Brain microvascular endothelial cell (primary cell): ENCODE data around the gene INO80.
"Not testable (repeated sequence)": the region's sequence is repeated elsewhere in the genome, so short reads cannot be mapped to it uniquely, and the experiment has no call there.

Experiments
- DNase-seq: peaks from one replicate; pipeline ENCODE4 v3.0.0-alpha.2; 2020
- H3K27ac ChIP-seq: fragments of 250-450 bp; sonication (Bioruptor Pico); 2 replicates; pipeline ENCODE4 v1.5.1; 2020; ENCODE audit warnings: mild to moderate bottlenecking, moderate library complexity
- H3K27me3 ChIP-seq: fragments of 250-450 bp; sonication (Bioruptor Pico); replicated peaks from 2 replicates; pipeline ENCODE4 v1.5.1; 2020; ENCODE audit warnings: mild to moderate bottlenecking
- H3K36me3 ChIP-seq: fragments of 250-450 bp; sonication (Bioruptor Pico); replicated peaks from 2 replicates; pipeline ENCODE4 v1.5.1; 2020; ENCODE audit warnings: mild to moderate bottlenecking
- H3K4me3 ChIP-seq: 2 replicates; pipeline ENCODE4 v1.5.1; 2011; ENCODE audit warnings: low read depth, mild to moderate bottlenecking, control low read depth, low read length, moderate library complexity
- in situ Hi-C: cut with HindIII; loops from 2 replicates; pipeline ENCODE4 v1.10.0; 2017; ENCODE audit warnings: low sequenced_read_pairs, low pct_ligation_motif_present
- TF ChIP-seq, protein P1 (sequence below): IDR thresholded peaks from 2 replicates; pipeline ENCODE4 v1.5.1; 2011; ENCODE audit warnings: low read depth, mild to moderate bottlenecking, moderate library complexity, low read length, control low read depth, inconsistent platforms; ENCODE audit errors: missing control alignments

Gene INO80

DNA sequence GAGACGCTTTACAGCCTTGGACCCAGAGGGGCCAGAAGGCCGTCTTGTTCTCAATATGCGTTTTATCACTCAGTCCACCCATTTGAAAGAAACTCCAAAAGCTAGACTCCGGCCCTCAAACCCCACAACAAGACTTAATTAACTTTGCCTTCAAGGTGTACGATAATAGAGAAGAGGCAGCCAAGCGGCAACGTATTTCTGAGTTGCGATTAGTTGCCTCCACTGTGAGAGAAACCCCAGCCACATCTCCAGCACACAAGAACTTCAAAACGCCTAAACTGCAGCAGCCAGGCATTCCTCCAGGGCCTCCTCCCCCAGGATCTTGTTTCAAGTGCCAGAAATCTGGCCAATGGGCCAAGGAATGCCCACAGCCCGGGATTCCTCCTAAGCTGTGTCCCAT, 17.4 kb upstream of the INO80 start:
- in situ Hi-C loops = no loop called here
- no peak overlapping the region for H3K27ac ChIP-seq
- no peaks in the 10 kb centered on the region for H3K36me3 ChIP-seq
- H3K4me3 ChIP-seq = no peak overlapping the region
- TF ChIP-seq, protein P1, sequence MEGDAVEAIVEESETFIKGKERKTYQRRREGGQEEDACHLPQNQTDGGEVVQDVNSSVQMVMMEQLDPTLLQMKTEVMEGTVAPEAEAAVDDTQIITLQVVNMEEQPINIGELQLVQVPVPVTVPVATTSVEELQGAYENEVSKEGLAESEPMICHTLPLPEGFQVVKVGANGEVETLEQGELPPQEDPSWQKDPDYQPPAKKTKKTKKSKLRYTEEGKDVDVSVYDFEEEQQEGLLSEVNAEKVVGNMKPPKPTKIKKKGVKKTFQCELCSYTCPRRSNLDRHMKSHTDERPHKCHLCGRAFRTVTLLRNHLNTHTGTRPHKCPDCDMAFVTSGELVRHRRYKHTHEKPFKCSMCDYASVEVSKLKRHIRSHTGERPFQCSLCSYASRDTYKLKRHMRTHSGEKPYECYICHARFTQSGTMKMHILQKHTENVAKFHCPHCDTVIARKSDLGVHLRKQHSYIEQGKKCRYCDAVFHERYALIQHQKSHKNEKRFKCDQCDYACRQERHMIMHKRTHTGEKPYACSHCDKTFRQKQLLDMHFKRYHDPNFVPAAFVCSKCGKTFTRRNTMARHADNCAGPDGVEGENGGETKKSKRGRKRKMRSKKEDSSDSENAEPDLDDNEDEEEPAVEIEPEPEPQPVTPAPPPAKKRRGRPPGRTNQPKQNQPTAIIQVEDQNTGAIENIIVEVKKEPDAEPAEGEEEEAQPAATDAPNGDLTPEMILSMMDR = no peak
- no peaks in the 10 kb centered on the region for H3K27me3 ChIP-seq
- no peak for DNase-seq

- H3K27ac ChIP-seq, DNase-seq, H3K4me3 ChIP-seq, in situ Hi-C loops, H3K36me3 ChIP-seq, H3K27me3 ChIP-seq: not testable (repeated sequence)
Measured at GRCh38 chr15:41132094-41132493, 16.0 kb upstream of the INO80 start.

DNA sequence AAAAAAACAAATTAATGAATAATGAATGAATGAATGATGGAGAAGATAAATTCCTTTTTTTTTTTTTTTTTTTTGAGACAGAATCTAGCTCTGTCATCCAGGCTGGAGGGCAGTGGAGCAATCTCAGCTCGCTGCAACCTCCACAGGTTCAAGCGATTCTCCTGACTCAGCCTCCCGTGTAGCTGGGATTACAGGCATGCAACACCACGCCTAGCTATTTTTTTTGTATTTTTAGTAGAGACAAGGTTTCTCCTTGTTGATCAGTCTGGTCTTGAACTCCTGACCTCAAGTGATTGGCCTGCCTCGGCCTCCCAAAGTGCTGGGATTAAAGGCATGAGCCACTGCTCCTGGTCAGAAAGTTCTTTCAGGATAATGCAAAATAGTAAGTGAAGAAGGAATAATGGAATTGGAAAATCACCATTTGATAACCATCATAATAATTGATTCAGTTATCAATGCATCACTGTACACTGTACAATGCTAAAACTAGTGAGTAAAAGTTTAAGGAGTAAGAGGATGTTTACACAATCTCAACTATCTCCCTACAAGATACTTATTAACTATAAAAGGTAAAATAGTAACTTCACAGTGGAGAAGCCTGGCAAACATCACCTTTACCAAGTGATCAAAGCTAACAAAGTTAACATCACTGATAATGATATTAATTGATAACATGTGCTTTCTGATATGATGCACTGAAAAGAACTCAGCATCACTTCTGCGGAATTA, 12.3 kb upstream of the INO80 start:
- DNase-seq = no peak
- H3K4me3 ChIP-seq = no peak overlapping the region
- no peaks in the 10 kb centered on the region for H3K36me3 ChIP-seq
- no peaks in the 10 kb centered on the region for H3K27me3 ChIP-seq
- TF ChIP-seq, protein P1 = no peak
- no peak overlapping the region for H3K27ac ChIP-seq
- in situ Hi-C loops = no loop called here

DNA sequence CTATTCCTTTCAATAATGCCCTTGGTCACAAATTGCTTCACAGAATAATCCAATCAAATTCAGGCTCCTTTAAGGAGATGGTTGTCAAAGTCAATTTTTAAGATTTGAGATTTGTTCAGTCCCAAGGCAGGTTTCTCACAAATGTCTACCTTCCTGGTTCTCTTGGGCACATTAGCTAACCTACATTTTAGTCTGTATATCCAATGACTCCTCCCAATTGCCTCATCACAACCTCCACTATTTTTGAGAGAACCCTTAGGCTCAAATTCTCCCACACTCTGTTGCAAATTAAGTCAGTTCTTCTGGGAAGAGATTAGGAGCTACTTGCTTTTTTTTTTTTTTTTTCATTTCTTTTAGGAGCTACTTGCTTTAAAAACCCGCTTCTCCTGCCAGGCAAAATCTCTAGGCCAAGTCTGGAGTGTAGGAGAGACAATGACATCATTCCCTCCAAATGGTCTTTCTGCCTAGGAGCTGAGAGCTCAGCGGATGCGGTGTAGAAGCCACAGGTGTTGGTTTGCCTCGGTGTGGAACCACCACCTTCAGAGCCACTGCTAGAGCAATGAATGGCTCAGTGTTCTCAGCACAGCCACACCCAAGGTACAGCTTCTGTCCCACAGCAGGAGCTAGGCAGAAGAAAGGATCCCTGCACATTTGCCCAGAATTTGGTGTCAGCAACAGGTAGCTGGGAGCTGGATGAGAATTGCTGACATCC, 10.0 kb upstream of the INO80 start:
- no peak for DNase-seq
- Histone ChIP-seq H3K27me3 (no peaks in the 10 kb centered on the region), H3K36me3 (no peaks in the 10 kb centered on the region), H3K27ac (no peak overlapping the region), H3K4me3 (no peak overlapping the region)
- in situ Hi-C loops = no loop called here
- TF ChIP-seq, protein P1 = no peak

GRCh38 chr15:41125063-41125669, 9.1 kb upstream of the INO80 start:
- TF ChIP-seq, protein P1 = no peak
- no peak for DNase-seq
- H3K36me3 ChIP-seq = no peaks in the 10 kb centered on the region
- H3K4me3 ChIP-seq = no peak overlapping the region
- no peaks in the 10 kb centered on the region for H3K27me3 ChIP-seq
- no peak overlapping the region for H3K27ac ChIP-seq
- in situ Hi-C loops = no loop called here

- no peaks in the 10 kb centered on the region for H3K36me3 ChIP-seq
- H3K27me3 ChIP-seq = no peaks in the 10 kb centered on the region
- in situ Hi-C loops = no loop called here
- no peak overlapping the region for H3K27ac ChIP-seq
- no peak for DNase-seq
- TF ChIP-seq, protein P1 = no peak
- no peak overlapping the region for H3K4me3 ChIP-seq
Measured at GRCh38 chr15:41124058-41124457, 8.0 kb upstream of the INO80 start.
